HG03159 (cell line): ENCODE results near the gene HS6ST3.

Source experiments
- ATAC-seq: cut with Tn5 transposase; IDR thresholded peaks from one replicate; pipeline ENCODE4 v1.9.1; 2021; ENCODE audit warnings: mild to moderate bottlenecking, moderate library complexity; ENCODE audit not compliant: unreplicated experiment

HS6ST3 gene

DNA sequence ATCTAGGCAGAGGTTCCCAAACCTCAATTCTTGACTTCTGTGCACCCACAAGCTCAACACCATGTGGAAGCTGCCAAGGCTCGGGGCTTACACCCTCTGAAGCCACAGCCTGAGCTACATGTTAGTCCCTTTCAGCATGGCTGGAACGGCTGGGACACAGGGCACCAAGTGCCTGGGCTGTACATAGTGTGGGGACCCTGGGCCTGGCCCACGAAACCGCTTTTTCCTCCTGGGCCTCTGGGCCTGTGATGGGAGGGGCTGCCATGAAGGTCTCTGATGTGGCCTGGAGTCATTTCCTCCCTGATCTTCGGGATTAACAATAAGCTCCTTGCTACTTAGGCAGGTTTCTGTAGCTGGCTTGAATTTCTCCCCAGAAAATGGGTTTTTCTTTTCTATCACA lies 108.1 kb downstream of the HS6ST3 start:
- no peak for ATAC-seq

- ATAC-seq = no peak
Measured at GRCh38 chr13:96199315-96199714, 109.4 kb downstream of the HS6ST3 start.

DNA sequence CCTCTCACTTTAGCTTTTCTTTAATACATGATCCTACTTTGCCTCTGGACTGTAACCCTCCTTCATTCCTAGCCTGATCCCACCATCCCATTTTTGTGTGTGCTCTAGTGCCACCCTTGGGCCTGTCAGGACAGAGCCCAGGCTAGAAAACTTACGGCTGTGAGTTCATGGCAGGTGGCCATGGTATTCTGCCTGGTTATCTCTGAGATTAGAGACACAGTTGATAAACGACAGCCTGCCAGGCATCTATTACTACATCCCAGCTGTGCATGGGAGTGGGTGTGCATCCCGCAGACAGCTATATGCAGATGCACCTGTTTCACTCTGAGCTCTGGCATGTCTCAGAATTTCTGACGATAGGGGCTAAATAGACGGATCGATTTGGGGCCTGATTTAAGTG lies 110.9 kb downstream of the HS6ST3 start:
- no peak for ATAC-seq

GRCh38 chr13:96202315-96202714 lies 112.4 kb downstream of the HS6ST3 start:
- no peak for ATAC-seq

- ATAC-seq = no peak
Measured at GRCh38 chr13:96203471-96203870, 113.6 kb downstream of the HS6ST3 start.

- ATAC-seq = no peak
Measured at GRCh38 chr13:96214824-96215445, 125.0 kb downstream of the HS6ST3 start.

DNA sequence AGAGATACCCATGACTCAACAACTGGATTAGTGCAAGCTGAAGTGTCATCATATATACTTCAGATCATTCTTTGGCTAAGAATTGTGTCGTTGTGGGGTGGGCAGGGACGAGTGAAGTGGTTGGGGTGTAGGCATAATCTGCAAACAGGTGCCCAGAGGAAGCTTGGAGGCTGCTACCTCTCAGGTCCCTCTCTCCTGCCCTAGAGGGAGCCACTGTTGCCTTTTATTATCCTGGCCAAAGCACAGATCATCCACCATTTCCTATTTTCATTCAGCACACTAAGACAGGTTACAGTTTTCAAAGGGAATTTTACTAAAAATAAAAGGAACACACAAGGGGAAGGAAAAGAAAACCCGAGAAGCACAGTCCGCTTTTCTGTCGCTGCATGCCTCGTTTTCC lies 126.6 kb downstream of the HS6ST3 start:
- no peak for ATAC-seq

- no peak for ATAC-seq
Measured at GRCh38 chr13:96218475-96218874, 128.6 kb downstream of the HS6ST3 start.

DNA sequence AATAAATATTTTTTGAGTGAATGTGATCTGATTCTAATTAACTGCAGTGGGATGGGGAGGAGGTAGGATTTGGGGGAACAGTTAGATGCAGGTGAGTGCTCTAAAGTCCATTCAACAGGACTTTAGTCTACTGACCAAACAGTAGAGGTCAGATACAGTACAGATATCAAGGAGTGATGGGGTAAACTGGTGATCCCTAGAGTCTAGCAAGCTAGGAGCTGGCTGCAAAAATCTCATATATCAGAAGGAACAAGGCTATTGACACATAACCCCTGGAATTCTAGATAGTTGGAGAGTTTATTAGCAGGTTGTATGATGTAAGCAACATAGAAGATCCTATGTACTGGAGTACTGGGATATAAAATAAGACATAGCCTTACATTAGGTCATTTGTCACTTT lies 131.6 kb downstream of the HS6ST3 start:
- no peak for ATAC-seq

DNA sequence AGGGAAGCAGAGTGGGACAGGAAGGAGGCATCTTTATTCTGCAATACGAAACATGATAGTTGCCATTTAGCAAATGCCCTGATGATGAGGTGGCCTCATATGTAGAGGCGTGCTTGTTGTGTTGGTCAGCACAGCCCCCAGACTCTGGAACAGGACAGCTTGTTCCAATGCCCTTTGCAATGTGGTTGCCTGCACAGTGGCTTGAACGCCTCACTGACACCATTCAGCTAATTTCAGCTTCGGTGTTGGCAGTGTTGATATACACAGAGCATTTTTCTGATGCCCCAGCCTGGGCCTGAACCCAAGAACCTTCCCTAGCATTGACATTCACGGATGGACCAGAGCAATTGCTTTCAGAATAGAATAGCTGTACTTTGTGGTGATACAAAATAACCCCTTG lies 133.3 kb downstream of the HS6ST3 start:
- ATAC-seq = no peak

DNA sequence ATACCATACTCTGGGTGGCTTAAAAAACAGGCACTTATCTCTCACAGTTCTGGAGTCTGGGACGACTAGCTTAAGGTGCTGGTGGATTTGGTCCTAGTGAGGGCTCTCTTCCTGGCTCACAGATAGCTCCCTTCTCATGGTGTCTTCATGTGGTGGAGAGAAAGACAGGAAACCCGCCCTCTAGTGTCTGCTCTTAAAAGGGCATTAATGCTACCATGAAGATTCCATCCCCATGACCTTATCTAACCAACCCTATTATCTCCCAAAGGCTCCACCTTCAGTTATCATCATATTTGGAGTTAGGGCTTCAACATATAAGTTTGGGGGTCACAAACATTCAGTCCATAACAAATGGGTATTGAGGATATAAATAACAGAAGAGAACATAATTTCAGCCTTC lies 139.4 kb downstream of the HS6ST3 start:
- ATAC-seq = peak; percentile 76

DNA sequence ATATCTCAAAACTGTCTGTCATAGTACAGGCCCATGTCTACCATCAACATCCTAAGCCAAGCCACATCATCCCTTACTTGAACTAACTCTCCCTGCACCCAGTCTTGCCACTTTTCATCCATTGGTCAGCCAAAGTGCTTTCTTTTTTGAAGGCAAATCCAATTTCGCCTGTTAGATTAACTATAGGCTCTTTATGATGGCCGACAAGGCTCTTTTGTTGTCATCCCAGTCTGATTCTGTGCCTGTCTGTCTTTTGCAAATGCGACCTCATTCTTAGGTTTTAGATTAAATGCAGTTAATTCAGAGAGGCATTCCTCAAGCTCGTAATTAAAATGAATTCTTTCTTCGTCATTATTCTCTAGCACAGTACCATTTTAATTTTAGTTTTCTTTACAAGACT lies 148.3 kb downstream of the HS6ST3 start:
- ATAC-seq = no peak

- ATAC-seq = no peak
Measured at GRCh38 chr13:96238861-96239260, 149.0 kb downstream of the HS6ST3 start.

DNA sequence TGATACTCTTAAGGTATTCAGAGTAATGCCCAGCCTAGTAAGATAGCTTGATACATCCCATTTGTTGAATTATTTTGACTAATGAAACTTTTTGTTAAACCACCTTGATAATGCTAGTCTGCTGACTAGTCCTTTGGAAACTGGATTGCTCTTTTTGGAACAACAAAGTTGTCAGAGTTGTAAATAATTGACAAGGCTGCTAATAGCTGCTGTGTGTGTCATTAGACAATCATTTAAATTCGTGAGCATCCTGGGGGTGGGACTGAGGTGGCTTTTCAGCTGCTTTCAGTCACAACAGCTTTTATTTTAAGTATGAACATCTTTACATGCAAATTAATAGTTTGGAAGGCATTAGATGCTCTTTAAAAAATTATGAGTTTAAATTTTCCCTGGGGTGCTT lies 153.5 kb downstream of the HS6ST3 start:
- no peak for ATAC-seq

GRCh38 chr13:96248103-96248502 lies 158.2 kb downstream of the HS6ST3 start:
- ATAC-seq = no peak

DNA sequence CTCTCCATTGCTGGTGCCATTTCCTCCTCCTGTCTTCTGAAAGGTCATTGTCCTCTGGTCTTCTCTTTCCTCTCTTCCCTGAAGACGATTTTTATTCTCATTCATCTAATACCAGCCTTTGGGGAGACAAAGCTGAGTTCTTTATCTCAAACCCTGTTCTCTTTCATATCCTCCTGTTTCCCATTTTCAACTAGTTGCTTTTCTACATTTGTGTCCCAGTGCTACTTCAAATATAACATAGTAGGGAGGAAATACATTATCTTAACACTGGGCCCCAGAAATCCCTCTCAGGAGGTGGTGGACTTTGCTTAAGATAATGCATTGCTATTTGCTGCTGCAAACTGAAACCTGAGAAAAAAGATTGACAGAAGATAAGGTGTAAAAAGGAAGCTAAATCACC lies 159.1 kb downstream of the HS6ST3 start:
- ATAC-seq = no peak

DNA sequence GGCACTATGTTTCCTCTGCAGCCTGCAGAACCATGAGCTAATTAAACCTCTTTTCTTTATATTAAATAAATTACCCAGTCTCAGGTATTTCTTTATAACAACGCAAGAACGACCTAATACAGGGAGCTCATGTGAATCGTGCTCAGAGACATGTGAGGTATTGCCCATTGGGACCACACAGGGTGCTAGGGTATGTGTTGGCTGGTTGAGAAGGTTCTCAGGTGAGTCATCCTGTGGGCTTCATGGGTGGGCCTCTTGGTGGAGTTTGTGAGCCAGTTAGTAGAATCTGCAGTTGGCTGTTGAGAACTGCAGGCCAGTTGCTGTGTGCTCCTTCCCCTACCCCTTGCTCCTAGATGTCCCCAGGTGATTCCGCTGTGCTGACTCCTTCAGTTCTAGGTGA lies 163.0 kb downstream of the HS6ST3 start:
- ATAC-seq = no peak

DNA sequence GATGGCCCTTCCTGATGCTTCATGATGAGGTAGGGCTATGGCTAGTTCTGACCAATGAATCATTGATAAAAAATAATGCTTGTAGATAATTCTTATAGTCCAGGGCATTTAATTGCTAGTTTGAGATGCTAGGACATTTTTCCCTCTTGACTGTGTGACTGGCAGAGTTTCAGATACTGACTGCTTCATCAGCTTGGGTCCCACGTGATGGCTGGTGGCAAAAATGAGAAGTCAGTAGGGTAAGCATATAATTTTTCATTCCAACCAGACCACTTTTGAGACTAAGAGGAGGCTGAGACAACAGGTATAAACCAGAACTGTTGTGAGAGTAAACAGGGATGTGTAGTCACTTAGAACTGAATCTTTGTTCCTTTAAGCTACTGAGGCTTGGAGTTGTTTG lies 183.3 kb downstream of the HS6ST3 start:
- ATAC-seq = no peak

GRCh38 chr13:96274046-96274445 lies 184.1 kb downstream of the HS6ST3 start:
- ATAC-seq = no peak

- ATAC-seq = no peak
Measured at GRCh38 chr13:96279904-96280303, 190.0 kb downstream of the HS6ST3 start.

DNA sequence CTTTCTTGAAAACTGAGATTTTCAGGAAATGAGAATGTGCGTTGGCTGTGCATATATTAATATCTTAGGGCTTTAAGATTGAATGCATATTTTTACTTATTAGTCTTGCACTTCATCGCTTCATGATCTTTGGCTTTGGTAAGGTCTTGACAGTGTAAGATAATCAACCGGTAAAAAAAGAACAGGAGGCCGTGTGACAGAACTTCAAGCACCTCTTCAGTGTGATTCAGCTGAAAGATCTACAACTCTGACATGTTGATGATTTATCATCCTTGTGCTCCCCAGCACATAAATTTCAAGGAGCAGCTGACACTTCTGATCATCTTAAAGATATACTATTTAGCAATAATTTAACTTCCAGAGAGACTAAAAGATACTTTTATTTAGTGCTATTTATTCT lies 195.1 kb downstream of the HS6ST3 start:
- ATAC-seq = no peak

GRCh38 chr13:96285729-96286128 lies 195.8 kb downstream of the HS6ST3 start:
- ATAC-seq = no peak
